Measurements from ENCODE around the gene CELSR2.
"Not testable (repeated sequence)": the region's sequence is repeated elsewhere in the genome, so short reads cannot be mapped to it uniquely, and the experiment has no call there.

The CELSR2 gene, protein sequence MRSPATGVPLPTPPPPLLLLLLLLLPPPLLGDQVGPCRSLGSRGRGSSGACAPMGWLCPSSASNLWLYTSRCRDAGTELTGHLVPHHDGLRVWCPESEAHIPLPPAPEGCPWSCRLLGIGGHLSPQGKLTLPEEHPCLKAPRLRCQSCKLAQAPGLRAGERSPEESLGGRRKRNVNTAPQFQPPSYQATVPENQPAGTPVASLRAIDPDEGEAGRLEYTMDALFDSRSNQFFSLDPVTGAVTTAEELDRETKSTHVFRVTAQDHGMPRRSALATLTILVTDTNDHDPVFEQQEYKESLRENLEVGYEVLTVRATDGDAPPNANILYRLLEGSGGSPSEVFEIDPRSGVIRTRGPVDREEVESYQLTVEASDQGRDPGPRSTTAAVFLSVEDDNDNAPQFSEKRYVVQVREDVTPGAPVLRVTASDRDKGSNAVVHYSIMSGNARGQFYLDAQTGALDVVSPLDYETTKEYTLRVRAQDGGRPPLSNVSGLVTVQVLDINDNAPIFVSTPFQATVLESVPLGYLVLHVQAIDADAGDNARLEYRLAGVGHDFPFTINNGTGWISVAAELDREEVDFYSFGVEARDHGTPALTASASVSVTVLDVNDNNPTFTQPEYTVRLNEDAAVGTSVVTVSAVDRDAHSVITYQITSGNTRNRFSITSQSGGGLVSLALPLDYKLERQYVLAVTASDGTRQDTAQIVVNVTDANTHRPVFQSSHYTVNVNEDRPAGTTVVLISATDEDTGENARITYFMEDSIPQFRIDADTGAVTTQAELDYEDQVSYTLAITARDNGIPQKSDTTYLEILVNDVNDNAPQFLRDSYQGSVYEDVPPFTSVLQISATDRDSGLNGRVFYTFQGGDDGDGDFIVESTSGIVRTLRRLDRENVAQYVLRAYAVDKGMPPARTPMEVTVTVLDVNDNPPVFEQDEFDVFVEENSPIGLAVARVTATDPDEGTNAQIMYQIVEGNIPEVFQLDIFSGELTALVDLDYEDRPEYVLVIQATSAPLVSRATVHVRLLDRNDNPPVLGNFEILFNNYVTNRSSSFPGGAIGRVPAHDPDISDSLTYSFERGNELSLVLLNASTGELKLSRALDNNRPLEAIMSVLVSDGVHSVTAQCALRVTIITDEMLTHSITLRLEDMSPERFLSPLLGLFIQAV (N-terminal part only)

DNA sequence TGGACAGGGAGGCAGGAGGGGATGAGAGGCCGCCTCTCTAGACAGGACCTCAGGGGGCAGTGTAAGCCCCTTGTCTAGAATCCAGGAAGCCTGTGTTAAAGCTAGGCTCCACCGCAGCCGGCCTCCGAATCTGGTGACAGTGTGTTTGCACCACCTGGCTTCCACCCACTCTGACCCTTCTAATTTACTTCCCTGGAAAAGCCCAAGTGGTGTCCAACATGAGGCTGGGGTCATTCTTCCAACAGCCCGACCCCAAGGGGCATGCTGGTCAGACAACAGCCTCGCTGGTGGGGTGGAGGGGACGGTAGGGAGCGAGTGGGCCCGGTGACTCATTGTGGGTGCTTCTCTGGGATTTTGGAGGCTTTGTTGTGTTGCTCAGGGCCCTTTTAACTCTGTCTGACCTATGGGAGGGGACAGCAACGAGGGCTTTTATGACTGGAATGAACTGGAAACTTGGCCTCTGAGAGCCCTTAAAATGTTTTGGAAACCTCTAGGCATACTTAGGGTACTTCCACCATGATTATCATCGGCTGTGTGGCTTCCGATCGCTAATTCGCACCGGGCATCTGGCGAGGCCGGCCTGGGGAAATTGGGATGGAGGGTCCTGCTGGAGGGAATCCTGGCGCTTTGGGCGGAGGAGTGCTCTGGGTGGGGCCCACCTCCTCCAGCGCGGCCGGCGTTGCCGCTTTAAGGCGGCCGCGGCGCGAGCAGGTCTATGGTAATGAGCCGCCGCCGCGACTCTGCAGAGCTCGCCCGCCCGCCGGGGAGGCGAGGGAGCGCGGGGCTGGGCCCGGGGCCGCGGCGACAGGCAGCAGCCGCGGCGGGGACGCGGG is at the start of gene CELSR2:
Gene CELSR2, plus strand, starts transcription at position 743 of the 833 bp plus-strand sequence. CDS start 541 bp downstream, outside the sequence.
- no peak for FAIRE-seq

DNA sequence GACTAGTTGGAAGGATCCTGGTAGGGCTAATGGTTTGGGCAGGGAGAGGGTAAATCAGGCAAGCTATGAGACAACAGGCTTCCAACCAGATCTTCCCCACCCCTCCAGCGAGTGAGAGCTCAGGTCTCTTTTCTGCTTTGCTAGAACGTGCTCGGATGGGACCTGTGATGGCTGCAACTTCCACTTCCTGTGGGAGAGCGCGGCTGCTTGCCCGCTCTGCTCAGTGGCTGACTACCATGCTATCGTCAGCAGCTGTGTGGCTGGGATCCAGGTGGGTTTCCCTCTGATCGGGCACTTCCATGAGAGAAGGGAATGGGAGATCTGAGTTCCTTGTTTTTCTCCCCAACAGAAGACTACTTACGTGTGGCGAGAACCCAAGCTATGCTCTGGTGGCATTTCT is 49.6 kb upstream of the CELSR2 start:
- no peak for FAIRE-seq

DNA sequence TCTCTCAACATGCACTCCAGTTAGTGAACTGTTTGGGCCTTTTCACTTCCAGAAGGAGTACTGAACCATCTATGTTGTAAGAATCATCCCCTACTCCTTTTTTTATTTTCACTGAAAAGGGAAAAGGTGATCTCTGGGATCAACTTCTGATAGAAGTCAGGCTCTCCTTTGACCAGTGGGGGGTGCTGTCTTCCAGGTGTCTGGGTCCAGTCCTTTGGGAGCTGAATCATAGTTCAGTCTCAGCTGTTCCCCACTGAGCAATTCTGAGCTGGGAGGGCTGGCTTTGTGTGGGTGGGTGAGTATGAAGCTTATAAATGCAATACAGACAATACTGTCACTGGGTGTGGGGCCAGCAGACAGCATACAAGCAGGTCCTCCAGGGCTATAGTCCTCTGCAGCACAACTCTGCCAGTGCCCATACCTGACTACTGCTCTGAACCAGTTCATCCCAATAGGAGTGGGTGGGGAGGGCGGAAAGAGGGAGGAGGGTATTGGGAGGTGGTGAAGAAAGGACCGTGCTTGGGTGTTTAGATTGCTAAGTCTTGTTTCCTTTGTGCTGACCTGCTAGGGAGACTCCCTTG is 48.1 kb upstream of the CELSR2 start:
- FAIRE-seq: no peak

DNA sequence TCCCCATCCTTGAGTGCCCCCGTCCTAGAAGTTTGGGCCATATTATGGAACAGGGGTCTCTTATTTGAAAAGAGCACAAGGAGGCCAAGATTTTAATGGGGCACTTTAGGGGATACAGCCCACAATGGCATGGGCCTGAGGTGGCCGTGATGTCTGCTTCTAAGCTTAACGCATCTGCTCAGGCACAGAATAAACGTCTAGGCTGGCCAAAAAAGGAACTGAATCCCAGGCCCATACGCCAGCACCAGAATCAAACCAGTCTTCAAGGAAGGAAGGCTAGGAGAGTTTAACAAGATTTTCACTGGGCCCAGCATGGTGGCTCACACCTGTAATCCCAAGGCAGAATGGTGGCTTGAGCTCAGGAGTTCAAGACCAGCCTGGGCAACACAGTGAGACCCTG is 44.9 kb upstream of the CELSR2 start:
- no peak for FAIRE-seq

DNA sequence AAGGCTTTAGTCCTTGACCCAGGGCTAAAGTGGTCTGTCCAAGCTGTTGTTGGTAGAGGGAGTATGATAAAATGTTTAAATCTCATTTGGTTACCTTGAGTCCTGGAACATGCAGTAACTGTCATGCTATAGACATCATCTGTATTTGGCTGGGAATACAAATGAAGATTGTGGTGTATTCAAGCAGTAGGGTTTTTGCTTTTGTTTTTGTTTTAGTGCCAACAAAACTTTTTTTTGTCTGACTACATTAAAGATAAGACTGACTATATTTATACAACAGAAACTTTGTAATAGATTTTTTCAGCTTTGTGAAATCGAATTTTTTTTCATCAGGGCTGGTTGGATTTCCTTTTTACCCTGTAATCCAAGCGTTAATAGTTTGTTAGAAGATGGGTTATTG is 43.0 kb upstream of the CELSR2 start:
- FAIRE-seq: no peak

DNA sequence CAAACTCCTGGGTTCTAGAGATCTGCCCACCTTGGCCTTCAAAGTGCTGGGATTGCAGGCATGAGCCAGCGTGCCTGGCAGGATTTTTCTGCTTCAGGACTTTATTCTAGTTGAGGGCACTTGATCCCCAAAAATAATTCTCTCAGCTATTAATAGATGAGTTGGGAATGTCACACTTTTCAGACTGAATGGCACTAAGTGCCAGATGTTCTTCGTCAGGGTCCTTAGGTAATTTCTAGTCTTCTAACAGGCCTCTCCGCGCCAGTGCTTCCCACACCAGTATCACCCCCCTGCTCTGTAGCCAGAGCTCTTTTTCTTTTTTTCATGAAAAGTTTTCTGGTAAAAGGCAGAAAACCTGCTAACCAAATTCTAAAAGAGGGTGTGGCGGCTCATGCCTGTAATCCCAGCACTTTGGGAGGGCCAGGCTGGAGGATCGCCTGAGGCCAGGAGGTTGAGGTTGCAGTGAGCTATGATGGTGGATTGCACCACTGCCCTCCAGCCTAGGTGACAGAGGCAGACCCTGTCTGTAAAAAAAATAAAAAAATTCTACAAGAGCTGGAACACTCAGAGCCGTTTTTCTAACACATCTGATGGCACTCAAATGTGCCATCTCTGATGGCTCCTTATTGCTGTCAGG is 41.8 kb upstream of the CELSR2 start:
- FAIRE-seq: no peak

DNA sequence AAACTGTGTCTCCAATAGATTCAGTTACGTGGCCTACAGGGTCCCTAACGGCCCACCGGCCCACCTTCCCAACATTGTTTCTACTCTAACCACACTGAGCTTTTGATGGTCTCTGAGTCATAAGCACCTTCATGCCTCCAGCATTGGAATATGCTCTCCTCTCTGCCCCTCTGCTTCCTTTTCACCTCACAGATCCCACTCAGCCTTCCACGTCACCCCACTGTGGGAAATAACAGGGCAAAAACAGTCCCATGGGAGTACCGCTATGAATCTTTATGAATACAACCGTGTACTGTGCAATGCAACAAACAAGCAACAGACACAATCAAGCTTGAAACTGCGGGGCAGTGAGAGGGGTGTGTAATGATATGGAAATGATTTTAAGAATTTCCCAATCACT is 40.9 kb upstream of the CELSR2 start:
- FAIRE-seq: no peak

DNA sequence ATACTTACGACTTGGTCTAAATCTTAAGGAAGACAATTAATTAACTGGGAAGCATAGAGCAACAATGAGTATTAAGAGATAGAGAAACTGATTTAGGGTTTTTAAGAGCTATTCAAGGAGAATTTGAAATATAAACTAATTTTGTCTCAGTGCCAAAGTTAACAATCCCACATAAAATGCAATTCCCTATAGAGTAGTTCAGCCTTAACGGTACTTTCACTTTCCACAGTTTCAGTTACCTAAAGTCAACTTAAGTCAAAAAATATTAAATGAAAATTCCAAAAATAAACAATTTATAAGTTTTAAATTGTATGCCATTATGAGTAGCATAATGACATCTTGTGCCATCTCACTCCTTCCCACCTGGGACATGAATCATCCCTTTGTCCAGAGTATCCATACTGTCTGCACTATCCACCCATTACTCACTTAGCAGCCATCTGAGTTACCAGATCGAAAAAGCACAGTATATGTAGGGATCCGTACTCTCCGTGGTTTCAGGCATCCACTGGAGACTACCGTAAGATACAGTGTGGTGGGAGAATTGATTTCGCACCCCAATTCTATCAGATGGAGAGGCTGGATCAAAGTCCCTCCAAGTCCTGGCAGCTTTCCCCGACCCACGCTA is 40.4 kb upstream of the CELSR2 start:
- no peak for FAIRE-seq

DNA sequence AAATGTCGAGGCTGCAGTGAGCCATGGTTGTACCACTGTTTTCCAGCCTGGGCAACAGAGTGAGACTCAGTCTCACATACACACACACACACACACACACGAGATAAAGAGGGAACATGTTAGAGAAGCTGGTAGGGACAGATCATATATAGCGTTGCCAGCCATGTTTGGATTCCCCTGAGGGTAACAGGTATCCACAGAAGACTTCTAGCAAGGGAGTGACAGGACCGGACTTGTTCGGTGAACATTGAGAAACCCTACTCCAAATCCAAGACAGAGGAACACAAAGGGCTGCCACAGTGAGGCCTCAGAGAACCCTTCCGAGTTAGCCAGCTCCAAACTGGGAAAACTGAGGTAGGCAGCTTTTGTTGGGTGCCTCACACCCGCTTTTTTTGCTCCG is 39.3 kb upstream of the CELSR2 start:
- no peak for FAIRE-seq

DNA sequence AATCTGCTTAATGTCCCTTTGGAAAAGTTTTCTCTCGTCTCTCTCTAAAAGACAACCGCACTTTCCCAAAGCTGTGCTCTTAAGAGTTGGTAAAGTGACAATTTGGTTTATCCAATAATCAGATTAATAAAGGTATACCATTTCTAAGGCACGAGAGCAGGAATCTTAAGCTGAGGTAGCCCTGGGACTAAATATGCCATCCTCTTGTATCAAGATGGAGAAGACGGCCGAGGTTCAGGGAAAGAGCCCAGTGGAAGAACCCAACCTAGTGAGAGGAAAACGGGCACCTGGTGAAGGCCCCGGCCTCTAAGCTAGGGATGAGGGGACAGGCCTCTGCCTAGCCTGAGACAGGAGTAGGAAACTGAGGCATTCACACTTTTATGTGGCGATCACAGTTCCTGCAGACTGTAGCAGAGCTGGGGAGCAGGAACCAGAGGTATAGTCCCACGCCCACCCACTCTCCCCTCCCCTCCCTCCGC is 36.0 kb upstream of the CELSR2 start:
- FAIRE-seq: no peak

DNA sequence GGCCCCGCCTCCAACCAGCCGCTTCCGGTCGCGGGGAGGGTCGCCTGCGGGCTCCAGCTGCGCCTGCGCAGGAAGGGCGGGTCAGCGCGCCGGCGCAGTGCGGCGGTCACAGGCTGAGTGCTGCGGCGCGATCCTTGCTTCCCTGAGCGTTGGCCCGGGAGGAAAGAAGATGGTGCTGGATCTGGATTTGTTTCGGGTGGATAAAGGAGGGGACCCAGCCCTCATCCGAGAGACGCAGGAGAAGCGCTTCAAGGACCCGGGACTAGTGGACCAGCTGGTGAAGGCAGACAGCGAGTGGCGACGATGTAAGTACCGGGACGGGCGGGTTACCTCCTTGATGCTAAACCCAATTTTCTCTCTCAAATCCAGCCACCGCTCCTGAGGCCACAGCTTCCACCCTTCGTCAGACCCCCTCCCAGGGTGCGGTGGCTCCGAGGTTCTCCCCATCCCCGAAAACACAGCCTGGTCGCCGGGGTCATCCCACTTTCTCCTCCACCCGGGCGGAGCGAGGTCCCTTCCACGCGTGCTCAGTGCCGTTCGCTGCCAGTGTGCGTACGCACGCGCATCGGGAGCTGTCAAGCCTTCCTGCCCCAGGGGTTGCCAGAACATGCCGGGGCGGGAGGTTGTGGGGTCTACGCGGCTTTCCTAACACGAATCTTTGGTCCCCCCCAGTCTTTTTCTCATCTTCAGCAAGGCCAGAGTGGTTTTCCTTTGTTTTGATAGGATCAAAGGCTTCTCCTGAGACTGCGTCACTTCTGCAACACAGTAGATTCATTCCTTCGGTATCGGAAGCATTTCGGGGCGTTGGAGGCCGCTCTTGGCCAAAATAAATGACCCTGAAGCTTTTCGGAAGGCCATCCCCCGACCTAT is 35.3 kb upstream of the CELSR2 start, which contains the start of gene SARS1:
Gene SARS1, plus strand, starts transcription at position 95 of the 870 bp plus-strand sequence. Its CDS starts 75 bp downstream, at position 170.
- no peak for FAIRE-seq

DNA sequence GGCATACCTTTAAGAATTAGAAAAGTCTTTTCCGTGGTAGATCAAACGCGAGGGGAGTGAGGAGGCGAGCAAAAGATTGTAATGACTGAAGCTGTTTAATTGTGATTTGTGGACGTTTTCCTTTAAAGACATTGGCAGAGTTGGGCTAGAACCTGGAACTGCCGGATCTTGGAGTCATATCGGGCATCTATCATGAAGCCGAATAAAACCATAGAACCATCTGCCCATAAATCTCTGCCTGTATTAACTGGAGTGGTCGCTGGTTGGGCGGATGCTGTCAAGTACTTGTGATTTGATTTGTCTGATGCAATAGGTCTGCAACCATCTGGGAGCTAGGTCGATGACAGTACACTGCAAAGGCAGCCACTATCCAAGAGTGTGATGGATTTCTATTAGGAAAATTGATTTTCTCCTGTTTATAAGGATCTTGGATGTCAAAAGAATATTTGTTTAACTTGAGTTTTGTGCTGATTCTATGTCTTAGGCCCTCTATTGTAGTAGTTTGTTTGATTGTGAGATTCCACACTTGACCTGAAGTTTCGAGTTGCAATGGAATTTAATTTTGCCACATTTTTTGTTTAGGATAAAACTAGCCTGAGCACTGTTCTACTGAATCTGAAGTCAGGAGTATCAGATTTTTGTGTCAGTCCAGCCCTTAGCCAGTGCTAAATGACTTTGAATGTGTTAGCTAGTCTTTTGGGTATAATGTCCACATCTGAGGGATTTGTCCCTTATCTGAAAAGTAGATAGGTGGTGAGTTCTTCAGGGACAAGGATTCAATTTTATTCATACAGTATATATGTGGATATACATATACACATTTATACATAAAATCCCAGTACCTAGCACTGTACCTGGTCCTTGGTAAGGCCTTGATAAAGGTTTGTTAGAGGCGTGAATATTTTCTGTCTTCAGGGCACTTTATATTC is 34.4 kb upstream of the CELSR2 start:
- no peak for FAIRE-seq

DNA sequence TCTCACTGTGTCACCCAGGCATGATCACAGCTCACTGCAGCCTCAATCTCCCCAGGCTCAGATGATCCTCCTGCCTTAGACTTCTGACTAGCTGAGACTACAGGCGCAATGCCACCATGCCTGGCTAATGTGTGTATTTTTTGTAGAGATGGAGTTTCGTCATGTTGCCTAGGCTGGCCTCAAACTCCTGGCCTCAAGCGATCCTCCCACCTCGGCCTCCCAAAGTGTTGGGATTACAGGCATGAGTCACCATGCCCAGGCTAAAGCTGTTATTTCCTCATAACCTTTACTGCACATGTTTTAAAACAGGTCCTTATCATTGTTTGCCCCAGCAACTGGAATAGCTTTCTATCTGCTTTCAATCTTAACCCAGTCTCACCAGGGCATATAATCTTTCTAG is 32.7 kb upstream of the CELSR2 start:
- no peak for FAIRE-seq

DNA sequence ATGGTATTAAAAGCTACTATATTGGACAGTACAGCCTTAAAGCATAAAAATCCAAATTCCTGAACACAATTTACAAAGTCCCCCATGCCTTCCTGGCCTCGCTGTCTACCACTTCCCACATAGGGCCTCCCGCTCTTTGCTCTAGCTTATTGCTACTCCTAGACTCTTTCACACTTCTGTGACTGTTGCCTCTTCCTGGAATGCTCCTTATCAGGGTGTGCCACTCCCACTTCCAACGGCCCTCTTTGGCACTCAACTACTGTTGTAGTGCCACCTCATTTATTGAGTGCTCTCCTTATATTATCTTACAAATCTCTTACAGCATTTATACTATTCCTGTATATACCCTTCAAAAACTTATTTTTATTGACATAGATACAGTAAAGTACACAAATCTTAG is 30.8 kb upstream of the CELSR2 start:
- no peak for FAIRE-seq

DNA sequence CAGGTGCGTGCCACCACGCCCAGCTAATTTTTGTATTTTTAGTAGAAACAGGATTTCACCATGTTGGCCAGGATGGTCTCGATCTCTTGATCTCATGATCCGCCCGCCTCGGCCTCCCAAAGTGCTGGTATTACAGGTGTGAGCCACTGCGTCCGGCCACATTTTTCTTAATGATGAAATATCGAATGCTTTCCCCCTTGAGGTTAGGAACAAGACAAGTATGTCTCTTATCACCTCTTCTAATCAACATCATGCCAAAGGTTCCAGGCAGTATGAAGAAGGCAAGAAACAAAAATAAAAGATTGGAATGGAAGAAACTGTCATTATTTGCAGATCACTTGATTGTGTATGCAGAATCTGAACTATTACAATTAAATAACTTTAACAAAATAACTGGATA is 28.1 kb upstream of the CELSR2 start:
- not testable (repeated sequence) for FAIRE-seq

DNA sequence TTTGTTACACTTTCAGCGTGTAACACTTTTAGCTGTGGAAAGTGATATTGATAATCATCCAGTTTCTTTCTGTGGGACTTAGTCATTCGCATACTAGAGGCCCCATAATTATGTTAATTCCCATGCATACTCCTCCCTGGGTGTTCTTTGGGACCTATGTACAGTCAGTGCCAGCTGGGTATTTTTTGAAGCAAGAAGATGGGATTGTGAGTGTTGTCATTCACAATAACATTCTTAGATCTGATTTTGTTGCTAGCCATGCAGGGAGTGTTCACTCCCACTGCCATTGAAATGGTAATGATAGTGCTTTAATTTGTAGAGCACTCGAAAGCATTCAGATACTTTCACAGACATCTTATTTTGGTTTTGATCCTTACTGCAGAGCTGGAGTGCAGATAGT is 24.0 kb upstream of the CELSR2 start:
- no peak for FAIRE-seq

DNA sequence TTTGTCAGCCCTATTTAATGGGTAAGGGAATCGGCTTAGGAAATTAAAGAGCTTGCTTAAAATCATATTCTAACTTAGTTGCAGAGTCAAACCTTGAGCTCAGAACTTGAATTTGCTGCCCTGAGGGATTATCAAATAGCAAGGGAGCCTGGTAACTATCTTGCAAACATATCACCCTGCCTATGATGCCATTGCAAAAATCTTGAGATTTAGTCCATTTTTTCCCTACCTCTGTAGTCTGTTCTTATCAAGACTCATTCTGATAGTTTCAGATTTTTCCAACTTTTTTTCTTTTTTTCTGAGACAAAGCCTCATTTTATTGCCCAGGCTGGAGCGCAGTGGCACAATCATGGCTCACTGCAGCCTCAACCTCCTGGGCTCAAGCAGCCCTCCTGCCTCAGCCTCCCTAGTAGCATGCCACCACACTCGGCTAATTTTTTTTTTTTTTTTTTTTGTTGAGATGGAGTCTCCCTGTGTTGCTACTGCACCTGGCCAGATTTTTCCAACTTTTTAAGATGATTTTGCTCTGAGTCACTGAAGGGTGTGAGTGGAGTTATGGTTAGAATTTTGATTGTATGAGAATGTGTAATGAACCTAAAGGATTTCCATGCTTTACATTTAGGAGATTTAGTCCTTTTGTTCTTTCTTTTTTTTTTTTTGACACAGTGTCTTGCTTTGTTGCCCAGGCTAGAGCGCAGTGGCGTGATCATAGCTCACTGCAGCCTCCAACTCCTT is 23.5 kb upstream of the CELSR2 start:
- no peak for FAIRE-seq

DNA sequence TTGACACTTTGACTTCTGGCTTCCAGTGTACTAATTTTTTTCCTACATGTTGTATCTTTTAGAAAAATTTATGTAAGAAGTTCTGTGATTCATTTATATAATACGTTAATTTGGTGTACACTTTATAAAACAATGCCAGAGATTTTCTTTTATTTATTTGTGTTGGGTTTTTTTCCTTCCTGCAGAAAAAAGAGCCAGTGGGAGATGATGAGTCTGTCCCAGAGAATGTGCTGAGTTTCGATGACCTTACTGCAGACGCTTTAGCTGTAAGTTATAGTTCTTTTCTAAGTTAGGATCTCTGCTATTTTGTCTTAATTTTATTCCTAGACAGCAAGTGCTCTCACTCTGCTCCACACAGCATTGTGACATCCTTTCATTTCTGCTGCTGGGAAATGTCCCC is 21.2 kb upstream of the CELSR2 start:
- FAIRE-seq: no peak

All from TTC549 (cell line).